Measurements from ENCODE around the gene PUM2.

Gene PUM2

GRCh38 chr2:20198796-20199632, 151.6 kb downstream of the PUM2 start:
- no peak for DNase-seq

All from NCI-H774 (cell line).